Measurements from ENCODE around the gene PITX2.
A peak's percentile ranks its signal among the peaks of the same experiment; 100 is the strongest.

PITX2 gene

DNA sequence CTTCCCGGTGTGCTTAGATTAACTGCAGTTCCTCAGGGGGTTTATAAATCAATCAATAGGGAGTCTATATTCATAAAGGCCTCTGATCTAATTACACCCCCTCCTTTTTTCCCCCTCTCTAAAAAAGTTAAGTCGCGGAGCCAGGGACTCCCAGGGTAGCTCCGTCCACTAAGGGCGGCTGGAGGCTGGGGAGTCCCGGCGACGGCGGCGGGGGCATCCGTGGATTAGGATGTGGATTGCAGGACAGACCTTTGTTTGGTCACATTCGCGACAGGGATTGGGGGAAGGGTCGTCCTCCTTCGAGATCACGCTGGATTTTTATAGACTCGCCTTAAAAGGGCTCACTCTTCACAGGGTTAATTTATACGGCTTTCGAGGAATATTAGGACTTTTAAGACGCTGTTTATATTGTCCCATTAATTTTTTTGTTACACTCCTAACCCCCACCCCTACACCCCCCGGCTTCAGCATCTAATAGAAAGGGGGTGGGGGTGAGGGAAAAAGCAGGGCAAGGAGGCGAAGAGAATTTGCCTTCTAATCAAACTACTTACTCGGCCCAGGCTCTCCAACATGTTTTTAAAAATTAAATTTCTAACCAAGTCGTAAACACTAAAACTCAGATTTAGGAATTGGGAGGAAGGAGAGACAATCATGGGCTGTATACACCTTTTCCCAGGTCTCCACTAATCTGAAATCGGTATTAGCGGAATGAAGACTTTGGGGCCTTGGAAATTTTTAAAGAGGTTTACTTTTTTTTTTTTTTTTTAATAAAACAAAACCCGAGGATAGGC is 8.5 kb downstream of the PITX2 start:
- TF ChIP-seq, protein P1, sequence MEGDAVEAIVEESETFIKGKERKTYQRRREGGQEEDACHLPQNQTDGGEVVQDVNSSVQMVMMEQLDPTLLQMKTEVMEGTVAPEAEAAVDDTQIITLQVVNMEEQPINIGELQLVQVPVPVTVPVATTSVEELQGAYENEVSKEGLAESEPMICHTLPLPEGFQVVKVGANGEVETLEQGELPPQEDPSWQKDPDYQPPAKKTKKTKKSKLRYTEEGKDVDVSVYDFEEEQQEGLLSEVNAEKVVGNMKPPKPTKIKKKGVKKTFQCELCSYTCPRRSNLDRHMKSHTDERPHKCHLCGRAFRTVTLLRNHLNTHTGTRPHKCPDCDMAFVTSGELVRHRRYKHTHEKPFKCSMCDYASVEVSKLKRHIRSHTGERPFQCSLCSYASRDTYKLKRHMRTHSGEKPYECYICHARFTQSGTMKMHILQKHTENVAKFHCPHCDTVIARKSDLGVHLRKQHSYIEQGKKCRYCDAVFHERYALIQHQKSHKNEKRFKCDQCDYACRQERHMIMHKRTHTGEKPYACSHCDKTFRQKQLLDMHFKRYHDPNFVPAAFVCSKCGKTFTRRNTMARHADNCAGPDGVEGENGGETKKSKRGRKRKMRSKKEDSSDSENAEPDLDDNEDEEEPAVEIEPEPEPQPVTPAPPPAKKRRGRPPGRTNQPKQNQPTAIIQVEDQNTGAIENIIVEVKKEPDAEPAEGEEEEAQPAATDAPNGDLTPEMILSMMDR (IDR thresholded peaks at IDR 0.05; ENCODE audit: insufficient read depth, low read length, missing control alignments): no peak
- H3K4me3 ChIP-seq (ENCODE audit: low read depth, low read length): no peak overlapping the region
- no peak for DNase-seq (ENCODE audit: low read depth, low spot score)
- ChIA-PET CTCF (interaction anchor here (0.6 to 1.5 kb wide), 3 partner anchors 19 to 1017 kb away, joined by 3 read pairs; no protein-coding TSS in a partner anchor), POLR2A (no interaction called here)

DNA sequence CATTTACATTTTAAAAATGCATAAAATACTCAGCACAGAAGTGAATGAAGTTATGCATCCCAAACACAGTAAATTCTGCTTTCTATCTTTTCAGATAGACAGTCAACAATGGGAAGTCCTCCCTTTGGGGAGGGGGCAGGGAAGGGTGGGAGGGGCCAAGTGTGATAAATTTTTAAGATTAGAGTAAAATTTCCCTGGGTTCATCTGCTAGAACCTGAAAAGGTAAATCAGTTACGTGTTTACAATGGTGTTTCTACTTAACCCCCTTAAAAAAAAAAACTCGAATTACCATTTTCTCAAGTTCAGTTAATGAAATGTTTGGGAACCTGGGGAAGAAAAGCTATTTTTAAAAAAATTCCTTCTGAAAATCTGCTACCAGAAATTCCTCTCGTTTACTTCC is 9.1 kb downstream of the PITX2 start:
- TF ChIP-seq, protein P1 (IDR thresholded peaks at IDR 0.05; ENCODE audit: insufficient read depth, low read length, missing control alignments): no peak
- POLR2A ChIA-PET: no interaction called here
- no peak overlapping the region for H3K4me3 ChIP-seq (ENCODE audit: low read depth, low read length)
- CTCF ChIA-PET: interaction anchor here (0.6 to 1.5 kb wide), 2 partner anchors 157 to 1018 kb away, joined by 3 read pairs; no protein-coding TSS in a partner anchor
- DNase-seq (ENCODE audit: low read depth, low spot score): no peak

DNA sequence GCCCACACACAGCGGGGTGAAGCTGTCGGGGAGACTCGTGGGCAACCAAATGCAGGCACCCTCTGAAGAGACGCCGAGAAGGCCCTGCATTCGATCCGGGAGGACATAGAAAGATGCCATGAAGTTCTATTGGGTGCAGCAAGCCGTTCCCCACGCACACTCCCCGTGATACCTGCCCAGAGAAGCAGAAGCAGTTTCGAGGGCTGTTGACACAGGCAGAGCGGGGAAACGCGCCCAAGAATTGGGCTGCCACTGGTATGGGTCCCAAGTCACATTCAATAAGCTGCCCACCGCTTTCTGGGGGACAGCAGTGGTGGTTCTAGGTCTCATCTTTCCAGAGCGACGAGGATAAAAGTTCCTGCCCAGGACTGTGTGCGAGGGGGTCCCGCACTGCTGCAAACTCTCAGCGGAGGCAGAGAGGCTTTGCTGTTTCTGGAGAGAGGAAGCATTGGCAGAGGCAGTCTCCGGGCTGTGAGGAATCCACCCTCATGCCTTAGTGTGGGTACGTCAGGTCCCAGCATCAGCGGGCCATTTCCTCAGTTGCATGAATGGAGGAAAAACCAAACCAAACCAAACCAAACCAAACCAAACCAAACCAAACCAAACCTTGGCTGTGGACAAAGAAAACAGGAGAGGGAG is 10.1 kb downstream of the PITX2 start:
- ChIA-PET POLR2A (no interaction called here), CTCF (interaction anchor here (0.9 to 1.3 kb wide), 2 partner anchors 27 to 670 kb away, joined by 3 to 4 read pairs; no protein-coding TSS in a partner anchor)
- H3K4me3 ChIP-seq (ENCODE audit: low read depth, low read length): no peak overlapping the region
- TF ChIP-seq, protein P1 (IDR thresholded peaks at IDR 0.05; ENCODE audit: insufficient read depth, low read length, missing control alignments): no peak
- DNase-seq (ENCODE audit: low read depth, low spot score): no peak

DNA sequence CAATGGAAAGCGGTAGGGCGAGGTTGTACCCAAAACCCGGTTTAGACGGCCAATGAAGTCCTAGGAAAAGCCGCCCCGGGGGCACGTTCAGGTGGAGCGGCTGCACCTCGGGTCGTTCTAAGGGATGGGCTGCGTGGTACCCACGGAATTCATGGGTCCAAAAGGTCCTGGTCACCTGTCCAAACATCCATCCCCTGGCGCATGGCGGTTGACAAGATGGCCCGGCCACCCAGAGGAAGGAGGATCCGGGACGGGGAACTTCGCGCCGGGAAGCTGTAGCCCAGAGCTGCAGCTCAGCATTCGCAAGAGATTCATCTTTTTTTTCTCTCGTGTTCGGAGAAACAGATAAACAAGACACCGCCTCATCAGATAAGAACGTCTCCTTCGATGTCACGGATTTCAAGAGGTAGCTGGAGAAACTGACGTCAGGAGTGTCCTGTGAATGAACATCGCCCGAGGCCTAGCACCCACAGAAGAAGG is 10.9 kb downstream of the PITX2 start:
- ChIA-PET CTCF (interaction anchor here (0.9 to 1.3 kb wide), 2 partner anchors 26 to 671 kb away, joined by 3 to 4 read pairs; no protein-coding TSS in a partner anchor), POLR2A (no interaction called here)
- TF ChIP-seq, protein P1 (IDR thresholded peaks at IDR 0.05; ENCODE audit: insufficient read depth, low read length, missing control alignments): no peak
- H3K4me3 ChIP-seq (ENCODE audit: low read depth, low read length): no peak overlapping the region
- no peak for DNase-seq (ENCODE audit: low read depth, low spot score)

GRCh38 chr4:110610940-110611831 is 11.7 kb downstream of the PITX2 start:
- TF ChIP-seq, protein P1 (IDR thresholded peaks at IDR 0.05; ENCODE audit: insufficient read depth, low read length, missing control alignments): no peak
- no peak for DNase-seq (ENCODE audit: low read depth, low spot score)
- ChIA-PET CTCF (interaction anchor here (0.7 to 1.4 kb wide), 6 partner anchors 21 to 1021 kb away, joined by 3 to 4 read pairs (median 3); no protein-coding TSS in a partner anchor), POLR2A (no interaction called here)
- H3K4me3 ChIP-seq (ENCODE audit: low read depth, low read length): peak overlapping the region; percentile 23; the same call in 1 of the 2 replicates

Data from AG04449 (cell line).